OCI-LY3 (cell line): Measurements from ENCODE around the gene KCNAB1.

ENCODE experiments used
- EZH2phosphoT487 ChIP-seq: fragments of 200-600 bp; shearing (Covaris generic); IDR thresholded peaks from 2 replicates; pipeline ENCODE4 v1.6.1; 2018; ENCODE audit warnings: antibody characterized with exemption, mixed run types, low read depth
- TF ChIP-seq, protein P1 (sequence below): fragments of 200-600, 300-600 bp; sonication (generic); IDR thresholded peaks from 2 replicates; pipeline ENCODE4 v1.5.1; 2014; ENCODE audit warnings: antibody characterized with exemption, low read length, low read depth

DNA sequence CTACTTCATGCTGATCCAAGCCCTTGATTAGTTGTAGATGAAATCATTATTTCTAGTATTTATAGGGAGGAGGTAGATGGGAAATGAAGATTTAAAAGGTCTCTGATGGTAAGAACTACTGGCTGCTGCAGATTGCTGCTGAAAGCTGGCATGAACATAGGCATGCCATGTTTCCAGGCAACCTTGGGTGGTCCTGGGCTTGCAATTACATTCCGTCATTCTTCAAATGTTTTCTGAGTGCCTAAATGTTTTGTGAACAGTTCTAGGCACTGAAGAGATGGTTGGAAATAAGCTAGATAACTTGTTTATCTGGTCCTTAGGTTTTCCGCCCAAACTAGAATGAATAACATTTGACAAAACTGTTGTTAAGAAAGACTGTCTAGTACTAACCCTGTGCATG, 95.8 kb downstream of the KCNAB1 start:
- TF ChIP-seq, protein P1, sequence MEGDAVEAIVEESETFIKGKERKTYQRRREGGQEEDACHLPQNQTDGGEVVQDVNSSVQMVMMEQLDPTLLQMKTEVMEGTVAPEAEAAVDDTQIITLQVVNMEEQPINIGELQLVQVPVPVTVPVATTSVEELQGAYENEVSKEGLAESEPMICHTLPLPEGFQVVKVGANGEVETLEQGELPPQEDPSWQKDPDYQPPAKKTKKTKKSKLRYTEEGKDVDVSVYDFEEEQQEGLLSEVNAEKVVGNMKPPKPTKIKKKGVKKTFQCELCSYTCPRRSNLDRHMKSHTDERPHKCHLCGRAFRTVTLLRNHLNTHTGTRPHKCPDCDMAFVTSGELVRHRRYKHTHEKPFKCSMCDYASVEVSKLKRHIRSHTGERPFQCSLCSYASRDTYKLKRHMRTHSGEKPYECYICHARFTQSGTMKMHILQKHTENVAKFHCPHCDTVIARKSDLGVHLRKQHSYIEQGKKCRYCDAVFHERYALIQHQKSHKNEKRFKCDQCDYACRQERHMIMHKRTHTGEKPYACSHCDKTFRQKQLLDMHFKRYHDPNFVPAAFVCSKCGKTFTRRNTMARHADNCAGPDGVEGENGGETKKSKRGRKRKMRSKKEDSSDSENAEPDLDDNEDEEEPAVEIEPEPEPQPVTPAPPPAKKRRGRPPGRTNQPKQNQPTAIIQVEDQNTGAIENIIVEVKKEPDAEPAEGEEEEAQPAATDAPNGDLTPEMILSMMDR: no peak
- no peak for TF ChIP-seq EZH2phosphoT487
